ENCODE results near the gene CKS1B.

CKS1B gene

DNA sequence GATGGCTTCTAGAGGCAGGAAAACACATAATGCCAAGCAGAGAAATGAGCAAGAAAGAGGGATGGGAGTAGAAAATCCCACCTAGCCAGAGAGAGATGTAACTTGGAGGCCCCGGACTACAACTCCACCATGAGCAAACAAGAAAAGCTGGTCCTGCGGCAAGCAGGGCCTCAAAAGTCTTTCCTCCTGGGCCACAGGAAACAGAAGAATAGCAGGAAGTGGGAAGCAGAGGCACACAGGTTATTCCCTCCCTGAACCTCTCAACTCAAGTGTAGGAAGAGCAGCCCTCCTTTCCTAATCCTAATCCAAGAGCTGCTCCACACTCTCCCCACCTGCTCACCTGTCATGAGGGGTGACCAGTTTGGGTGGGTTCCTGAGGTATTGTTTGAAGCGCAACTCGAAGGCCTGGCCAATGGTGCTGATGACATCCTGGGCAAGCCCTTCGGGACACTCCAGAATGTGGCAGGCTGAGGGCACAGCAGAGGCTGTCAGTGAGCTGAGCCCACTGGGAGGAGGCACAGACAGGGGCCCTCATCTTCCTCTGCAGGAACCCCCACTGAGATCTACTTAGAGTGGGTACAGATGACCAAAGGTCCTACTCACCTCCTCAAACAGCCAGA, 7.0 kb upstream of the CKS1B start:
- no peak overlapping the region; the same call in 1 of the 2 replicates for H3K27ac ChIP-seq
- H4K20me1 ChIP-seq (ENCODE audit: insufficient read depth) = no peaks in the 10 kb centered on the region
- H3K4me3 ChIP-seq (IDR thresholded peaks at IDR 0.05; ENCODE audit: insufficient read depth, low read depth, low read length) = no peak overlapping the region
- peaks cover 62% of the 10 kb centered on the region for H3K4me1 ChIP-seq (ENCODE audit: low read depth, poor library complexity, severe bottlenecking)
- TF ChIP-seq CTCF (conservative IDR thresholded peaks at IDR 0.05; ENCODE audit: low read depth, low read length) = no peak
- peaks cover 7% of the 10 kb centered on the region; the same call in 1 of the 2 replicates for H3K36me3 ChIP-seq (ENCODE audit: insufficient read depth)
- no peaks in the 10 kb centered on the region for H3K27me3 ChIP-seq (ENCODE audit: insufficient read depth, low read depth)
- H3K9ac ChIP-seq = no peak overlapping the region
- no peak overlapping the region for H3K4me2 ChIP-seq
- no peak overlapping the region for H2AFZ ChIP-seq (ENCODE audit: low read depth)
- peaks cover 53% of the 10 kb centered on the region for H3K79me2 ChIP-seq (ENCODE audit: insufficient read depth, low read depth)

GRCh38 chr1:154968731-154969130, 5.8 kb upstream of the CKS1B start:
- Histone ChIP-seq H3K4me3 (IDR thresholded peaks at IDR 0.05; ENCODE audit: insufficient read depth, low read depth, low read length) (no peak overlapping the region), H3K27me3 (ENCODE audit: insufficient read depth, low read depth) (no peaks in the 10 kb centered on the region), H3K79me2 (ENCODE audit: insufficient read depth, low read depth) (peaks cover 57% of the 10 kb centered on the region), H3K9ac (no peak overlapping the region; the same call in 1 of the 2 replicates), H3K36me3 (ENCODE audit: insufficient read depth) (peaks cover 1% of the 10 kb centered on the region; the same call in 1 of the 2 replicates), H3K4me2 (no peak overlapping the region; the same call in 1 of the 2 replicates), H3K27ac (no peak overlapping the region), H2AFZ (ENCODE audit: low read depth) (no peak overlapping the region), H3K4me1 (ENCODE audit: low read depth, poor library complexity, severe bottlenecking) (peaks cover 61% of the 10 kb centered on the region), H4K20me1 (ENCODE audit: insufficient read depth) (no peaks in the 10 kb centered on the region)
- TF ChIP-seq CTCF (conservative IDR thresholded peaks at IDR 0.05; ENCODE audit: low read depth, low read length) = no peak

GRCh38 chr1:154969246-154969645, 5.2 kb upstream of the CKS1B start:
- no peak for TF ChIP-seq CTCF (conservative IDR thresholded peaks at IDR 0.05; ENCODE audit: low read depth, low read length)
- no peak overlapping the region for H2AFZ ChIP-seq (ENCODE audit: low read depth)
- peaks cover 57% of the 10 kb centered on the region for H3K4me1 ChIP-seq (ENCODE audit: low read depth, poor library complexity, severe bottlenecking)
- H3K27ac ChIP-seq = no peak overlapping the region
- no peaks in the 10 kb centered on the region; the same call in 1 of the 2 replicates for H3K36me3 ChIP-seq (ENCODE audit: insufficient read depth)
- no peak overlapping the region; the same call in 1 of the 2 replicates for H3K9ac ChIP-seq
- peaks cover 58% of the 10 kb centered on the region for H3K79me2 ChIP-seq (ENCODE audit: insufficient read depth, low read depth)
- H3K27me3 ChIP-seq (ENCODE audit: insufficient read depth, low read depth) = no peaks in the 10 kb centered on the region
- no peak overlapping the region for H3K4me3 ChIP-seq (IDR thresholded peaks at IDR 0.05; ENCODE audit: insufficient read depth, low read depth, low read length)
- H4K20me1 ChIP-seq (ENCODE audit: insufficient read depth) = no peaks in the 10 kb centered on the region
- peak overlapping the region; percentile 73; the same call in 1 of the 2 replicates for H3K4me2 ChIP-seq

GRCh38 chr1:154969860-154970452, 4.5 kb upstream of the CKS1B start:
- H3K4me1 ChIP-seq (ENCODE audit: low read depth, poor library complexity, severe bottlenecking) = peaks cover 50% of the 10 kb centered on the region
- H2AFZ ChIP-seq (ENCODE audit: low read depth) = no peak overlapping the region
- H3K79me2 ChIP-seq (ENCODE audit: insufficient read depth, low read depth) = peaks cover 60% of the 10 kb centered on the region
- peak overlapping the region; percentile 73 for H3K4me2 ChIP-seq
- no peaks in the 10 kb centered on the region for H3K27me3 ChIP-seq (ENCODE audit: insufficient read depth, low read depth)
- no peak overlapping the region for H3K4me3 ChIP-seq (IDR thresholded peaks at IDR 0.05; ENCODE audit: insufficient read depth, low read depth, low read length)
- TF ChIP-seq CTCF (conservative IDR thresholded peaks at IDR 0.05; ENCODE audit: low read depth, low read length) = no peak
- no peaks in the 10 kb centered on the region for H4K20me1 ChIP-seq (ENCODE audit: insufficient read depth)
- peak overlapping the region; percentile 64 for H3K27ac ChIP-seq
- peak overlapping the region; percentile 52; the same call in 1 of the 2 replicates for H3K9ac ChIP-seq
- no peaks in the 10 kb centered on the region; the same call in 1 of the 2 replicates for H3K36me3 ChIP-seq (ENCODE audit: insufficient read depth)

All from KMS-11 (cell line).